GM23338 (cell line): ENCODE measurements around the gene VSIG10L2. TPM values are rescaled to one million over a fixed set of nuclear protein-coding genes. Genes with fewer than 3 reads are reported as not detected.

Source experiments
- ATAC-seq: fragments of 200-7000 bp; cut with Tn5 transposase; 3 replicates; pipeline ENCODE4 v1.9.1; 2020
- DNase-seq: peaks from one replicate; pipeline ENCODE4 v3.0.0-alpha.2; 2015; ENCODE audit warnings: low spot score
- H2AFZ ChIP-seq: fragments of 200-600 bp; sonication (generic); 2 replicates; pipeline ENCODE4 v1.8.0; 2016; ENCODE audit warnings: antibody characterized with exemption, mild to moderate bottlenecking, moderate library complexity
- H3F3A ChIP-seq: fragments of 200-600 bp; sonication (generic); replicated peaks from 2 replicates; pipeline ENCODE4 v1.8.0; 2017; ENCODE audit warnings: antibody characterized with exemption, mixed run types, low read depth
- H3K27ac ChIP-seq: fragments of 200-600 bp; sonication (generic); 2 replicates; pipeline ENCODE4 v1.6.1; 2016; ENCODE audit warnings: low read depth
- H3K27me3 ChIP-seq: fragments of 200-600 bp; sonication (generic); 2 replicates; pipeline ENCODE4 v1.8.0; 2016; ENCODE audit warnings: mild to moderate bottlenecking, mixed run types, moderate library complexity; ENCODE audit not compliant: insufficient read depth
- H3K36me3 ChIP-seq: fragments of 200-600 bp; sonication (generic); 2 replicates; pipeline ENCODE4 v1.8.0; 2016; ENCODE audit warnings: mild to moderate bottlenecking; ENCODE audit not compliant: insufficient read depth
- H3K4me1 ChIP-seq: fragments of 200-600 bp; sonication (generic); 2 replicates; pipeline ENCODE4 v1.8.0; 2016; ENCODE audit warnings: mild to moderate bottlenecking, moderate library complexity; ENCODE audit not compliant: insufficient read depth
- H3K4me2 ChIP-seq: fragments of 200-600 bp; sonication (generic); 2 replicates; pipeline ENCODE4 v1.7.1; 2017; ENCODE audit warnings: mixed run types
- H3K4me3 ChIP-seq: fragments of 200-600 bp; sonication (generic); 2 replicates; pipeline ENCODE4 v1.6.1; 2016; ENCODE audit warnings: mixed run types
- H3K79me2 ChIP-seq: fragments of 200-600 bp; sonication (generic); replicated peaks from 2 replicates; pipeline ENCODE4 v1.8.0; 2017; ENCODE audit warnings: mild to moderate bottlenecking; ENCODE audit not compliant: insufficient read depth
- H3K9me2 ChIP-seq: fragments of 200-600 bp; sonication (generic); 2 replicates; pipeline ENCODE4 v1.8.0; 2017; ENCODE audit not compliant: insufficient read depth
- H4K20me1 ChIP-seq: fragments of 200-600 bp; sonication (generic); replicated peaks from 2 replicates; pipeline ENCODE4 v1.8.0; 2017; ENCODE audit warnings: mild to moderate bottlenecking; ENCODE audit not compliant: insufficient read depth
- H3K27ac Mint-ChIP-seq: 2 replicates; pipeline ENCODE4 v1.8.0; 2020; ENCODE audit warnings: inconsistent platforms, mild to moderate bottlenecking, moderate library complexity, mixed read lengths
- H3K27me3 Mint-ChIP-seq: 3 replicates; pipeline ENCODE4 v1.8.0; 2022; ENCODE audit warnings: low read depth, mild to moderate bottlenecking, moderate library complexity, mixed read lengths, inconsistent platforms; ENCODE audit not compliant: insufficient read depth, poor library complexity
- H3K36me3 Mint-ChIP-seq: 3 replicates; pipeline ENCODE4 v1.8.0; 2021; ENCODE audit warnings: low read depth, mild to moderate bottlenecking, inconsistent platforms, moderate library complexity, mixed read lengths
- H3K4me1 Mint-ChIP-seq: 3 replicates; pipeline ENCODE4 v1.8.0; 2020; ENCODE audit warnings: mild to moderate bottlenecking, inconsistent platforms, mixed read lengths
- H3K4me3 Mint-ChIP-seq: 3 replicates; pipeline ENCODE4 v1.8.0; 2021; ENCODE audit warnings: moderate library complexity, mild to moderate bottlenecking, inconsistent platforms, mixed read lengths
- H3K9me3 Mint-ChIP-seq: 3 replicates; pipeline ENCODE4 v1.8.0; 2020; ENCODE audit warnings: moderate library complexity, mild to moderate bottlenecking, inconsistent platforms, mixed read lengths
- CTCF ChIP-seq, 2 experiments: fragments of 200-600 bp in 1 of 2; sonication (generic) in 1 of 2; conservative IDR thresholded peaks; 2 replicates each; pipeline versions ENCODE4 v1.5.1 to v1.6.1; 2016 to 2017; ENCODE audit warnings: antibody characterized with exemption in 2 of 2, low read depth in 2 of 2, mild to moderate bottlenecking in 2 of 2, moderate library complexity in 1 of 2
- ETS1 ChIP-seq: IDR thresholded peaks from 2 replicates; pipeline ENCODE4 v1.6.1; 2016; ENCODE audit warnings: antibody characterized with exemption
- EZH2 ChIP-seq: fragments of 200-600 bp; sonication (generic); IDR thresholded peaks from one replicate; pipeline ENCODE4 v1.8.0; 2017; ENCODE audit warnings: antibody characterized with exemption, mild to moderate bottlenecking, low read depth; ENCODE audit not compliant: unreplicated experiment
- EZH2phosphoT487 ChIP-seq: fragments of 200-600 bp; sonication (generic); IDR thresholded peaks from one replicate; pipeline ENCODE4 v1.8.1; 2018; ENCODE audit warnings: antibody characterized with exemption; ENCODE audit not compliant: unreplicated experiment
- JUNB ChIP-seq: IDR thresholded peaks from one replicate; pipeline ENCODE4 v1.6.1; 2016; ENCODE audit warnings: antibody characterized with exemption; ENCODE audit not compliant: unreplicated experiment
- NANOG ChIP-seq: IDR thresholded peaks from 2 replicates; pipeline ENCODE4 v1.6.1; 2016; ENCODE audit warnings: antibody characterized with exemption, borderline replicate concordance
- POLR2AphosphoS5 ChIP-seq: IDR thresholded peaks from 2 replicates; pipeline ENCODE4 v1.6.1; 2016; ENCODE audit warnings: antibody characterized with exemption, low read depth
- REST ChIP-seq: IDR thresholded peaks from one replicate; pipeline ENCODE4 v1.6.1; 2018; ENCODE audit warnings: antibody characterized with exemption; ENCODE audit not compliant: unreplicated experiment
- STAT1 ChIP-seq: IDR thresholded peaks from one replicate; pipeline ENCODE4 v1.6.1; 2016; ENCODE audit warnings: antibody characterized with exemption; ENCODE audit not compliant: unreplicated experiment
- ZNF114 ChIP-seq: fragments of 250-450 bp; sonication (Bioruptor Pico); IDR thresholded peaks from 2 replicates; pipeline ENCODE4 v1.5.0; 2020; ENCODE audit warnings: mild to moderate bottlenecking, moderate library complexity
- ZNF331 ChIP-seq: fragments of 250-450 bp; sonication (Bioruptor Pico); IDR thresholded peaks from 2 replicates; pipeline ENCODE4 v1.5.0; 2020; ENCODE audit warnings: low read depth, mild to moderate bottlenecking, moderate library complexity
- ZNF462 ChIP-seq: fragments of 250-450 bp; sonication (Bioruptor Pico); IDR thresholded peaks from 2 replicates; pipeline ENCODE4 v1.5.0; 2020; ENCODE audit warnings: mild to moderate bottlenecking, moderate library complexity
- polyA plus RNA-seq: library from polyadenylated mRNA; unstranded; fragments of >200 nt; fragmentation: Nextera tagmentation; extraction: Ambion mirVana; gene quantifications from 2 replicates; pipeline ENCODE4 v1.2.1, GENCODE V29; 2016
- total RNA-seq: library from RNA; depleted of rRNA; stranded (reverse); fragments of >200 nt; shearing (Covaris generic); gene quantifications from 2 replicates; pipeline ENCODE4 v1.2.3, GENCODE V29; 2014

Gene VSIG10L2
- total and polyA plus RNA-seq, 2 experiments from 2014 or later, result 0.63 TPM; not detected in 1

GRCh38 chr11:125990244-125990643 lies 44.4 kb downstream of the VSIG10L2 start:
- H3K9me3 Mint-ChIP-seq, result no peaks in the 10 kb centered on the region
- Histone ChIP-seq H3K27ac (no peak overlapping the region), H3K27me3 (no peaks in the 10 kb centered on the region), H3K79me2 (no peaks in the 10 kb centered on the region), H3F3A (no peaks in the 10 kb centered on the region), H3K4me1 (peaks cover 14% of the 10 kb centered on the region), H4K20me1 (peaks cover 2% of the 10 kb centered on the region; the same call in 1 of the 2 replicates), H3K4me2 (no peak overlapping the region), H3K4me3 (no peak overlapping the region), H2AFZ (no peak overlapping the region), H3K36me3 (no peaks in the 10 kb centered on the region; the same call in 1 of the 2 replicates), H3K9me2 (no peaks in the 10 kb centered on the region)
- peak overlapping the region; percentile 30; the same call in 1 of the 2 replicates for H3K27ac Mint-ChIP-seq
- TF ChIP-seq ZNF331, result no peak
- no peak for TF ChIP-seq CTCF (conservative IDR thresholded peaks at IDR 0.05; ENCODE audit: low read depth in 2 of 2)
- TF ChIP-seq EZH2phosphoT487, result no peak
- TF ChIP-seq ZNF462 (CRISPR knock-in tag), result no peak
- TF ChIP-seq REST, result no peak
- no peak for TF ChIP-seq ETS1
- TF ChIP-seq JUNB, result no peak
- TF ChIP-seq NANOG, result no peak
- TF ChIP-seq ZNF114 (CRISPR knock-in tag), result no peak
- TF ChIP-seq EZH2, result no peak
- no peak for TF ChIP-seq STAT1
- no peak for TF ChIP-seq POLR2AphosphoS5
- peaks cover 9% of the 10 kb centered on the region for H3K4me1 Mint-ChIP-seq
- DNase-seq, result no peak
- H3K36me3 Mint-ChIP-seq, result peaks cover 17% of the 10 kb centered on the region; the same call in 2 of the 3 replicates
- no peak for ATAC-seq
- no peak overlapping the region for H3K4me3 Mint-ChIP-seq
- H3K27me3 Mint-ChIP-seq, result no peaks in the 10 kb centered on the region
